Measurements from ENCODE around the gene FIBIN. TPM values are rescaled to one million over a fixed set of nuclear protein-coding genes. Genes with fewer than 3 reads are reported as not detected.

FIBIN gene
- total and polyA plus RNA-seq, 8 donors, result 2.7 to 42.6 (median 5.3) TPM

GRCh38 chr11:26985470-26985869, 8.4 kb upstream of the FIBIN start:
- TF ChIP-seq CTCF (IDR thresholded peaks at IDR 0.05) (no peak), EP300 (IDR thresholded peaks at IDR 0.05) (no peak), POLR2A (IDR thresholded peaks at IDR 0.05) (no peak), POLR2AphosphoS5 (IDR thresholded peaks at IDR 0.05) (no peak)
- 17 to 38% (median 28%) methylated on average over 1 of the region's 1 CpG for WGBS, 5 donors
- Histone ChIP-seq H3K9me3 (peaks cover 0 to 18% (median 5%) of the 10 kb centered on the region in 4 donors), H3K4me1 (no peaks in the 10 kb centered on the region), H3K4me3 (no peak overlapping the region), H3K36me3 (no peaks in the 10 kb centered on the region), H3K27me3 (no peaks in the 10 kb centered on the region), H3K27ac (peak overlapping the region in 1 of 5 donors; percentile 48)
- DNase-seq, result no peak
- intact Hi-C loops (cut with DNase I; ENCODE audit: low total_unique reads), result no loop called here

- Histone ChIP-seq H3K27ac (peak overlapping the region in 2 of 5 donors; percentile 34 to 48), H3K27me3 (no peaks in the 10 kb centered on the region), H3K36me3 (no peaks in the 10 kb centered on the region), H3K4me1 (no peaks in the 10 kb centered on the region), H3K9me3 (peaks cover 0 to 17% (median 5%) of the 10 kb centered on the region in 4 donors), H3K4me3 (no peak overlapping the region)
- WGBS, 5 donors, result 57 to 79% (median 74%) methylated on average over 4 of the region's 4 CpGs
- peak in 1 of 2 donors; percentile 37 for DNase-seq
- TF ChIP-seq POLR2AphosphoS5 (IDR thresholded peaks at IDR 0.05) (no peak), EP300 (IDR thresholded peaks at IDR 0.05) (no peak), POLR2A (IDR thresholded peaks at IDR 0.05) (no peak), CTCF (IDR thresholded peaks at IDR 0.05) (no peak)
- intact Hi-C loops (cut with DNase I; ENCODE audit: low total_unique reads), result no loop called here
Measured at GRCh38 chr11:26985943-26986342, 8.0 kb upstream of the FIBIN start.

- Histone ChIP-seq H3K9me3 (peaks cover 0 to 17% (median 4%) of the 10 kb centered on the region in 4 donors), H3K4me1 (peaks cover 0 to under 1% (median 0%) of the 10 kb centered on the region in 4 donors), H3K27ac (no peak overlapping the region), H3K4me3 (no peak overlapping the region), H3K27me3 (no peaks in the 10 kb centered on the region), H3K36me3 (no peaks in the 10 kb centered on the region)
- WGBS, 5 donors, result 68 to 85% (median 76%) methylated on average over 3 of the region's 3 CpGs
- no peak for TF ChIP-seq CTCF (IDR thresholded peaks at IDR 0.05)
- no peak for TF ChIP-seq POLR2A (IDR thresholded peaks at IDR 0.05)
- no peak for TF ChIP-seq POLR2AphosphoS5 (IDR thresholded peaks at IDR 0.05)
- TF ChIP-seq EP300 (IDR thresholded peaks at IDR 0.05), result no peak
- intact Hi-C loops (cut with DNase I; ENCODE audit: low total_unique reads), result no loop called here
- DNase-seq, result no peak
Measured at GRCh38 chr11:26987272-26987671, 6.6 kb upstream of the FIBIN start.

- peaks cover 0 to 5% (median 2%) of the 10 kb centered on the region in 4 donors for H3K4me1 ChIP-seq
- no peak for TF ChIP-seq CTCF (IDR thresholded peaks at IDR 0.05)
- TF ChIP-seq POLR2AphosphoS5 (IDR thresholded peaks at IDR 0.05), result no peak
- TF ChIP-seq POLR2A (IDR thresholded peaks at IDR 0.05), result no peak
- no peak for TF ChIP-seq EP300 (IDR thresholded peaks at IDR 0.05)
- no peak overlapping the region for H3K4me3 ChIP-seq
- peaks cover 0 to 17% (median 2%) of the 10 kb centered on the region in 4 donors for H3K9me3 ChIP-seq
- intact Hi-C loops (cut with DNase I; ENCODE audit: low total_unique reads), result no loop called here
- H3K27me3 ChIP-seq, result no peaks in the 10 kb centered on the region
- H3K36me3 ChIP-seq, result no peaks in the 10 kb centered on the region
- DNase-seq, result no peak
- no peak overlapping the region for H3K27ac ChIP-seq
Measured at GRCh38 chr11:26987731-26988130, 6.2 kb upstream of the FIBIN start.
